C4-2B (cell line): ENCODE measurements around the gene PRKD1.

Source experiments
- ZFX ChIP-seq: fragments of 450-650 bp; IDR thresholded peaks from 2 replicates; pipeline ENCODE4 v1.6.1; 2017
- TF ChIP-seq, protein P1 (sequence below): fragments of 450-650 bp; conservative IDR thresholded peaks from 2 replicates; pipeline ENCODE4 v1.5.1; 2017; ENCODE audit warnings: mild to moderate bottlenecking

DNA sequence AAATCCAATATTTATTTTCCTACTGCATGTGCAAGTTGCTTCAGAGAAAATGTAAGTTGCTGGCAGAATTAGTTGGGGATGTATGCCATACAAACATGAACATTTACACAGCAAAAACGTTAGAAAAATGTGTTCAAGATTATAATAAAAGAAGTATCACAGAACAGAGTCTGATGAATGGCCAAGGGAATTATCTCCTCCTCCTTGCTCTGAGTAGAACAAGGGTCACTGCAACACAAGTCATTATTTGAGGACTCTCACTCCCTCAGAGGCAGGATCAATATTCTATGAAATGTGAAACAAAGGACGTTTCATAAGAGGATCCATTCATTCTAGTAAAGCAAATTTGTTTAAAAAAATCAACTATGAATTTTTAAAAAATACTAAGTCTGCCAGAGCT lies 177.8 kb downstream of the PRKD1 start:
- TF ChIP-seq, protein P1, sequence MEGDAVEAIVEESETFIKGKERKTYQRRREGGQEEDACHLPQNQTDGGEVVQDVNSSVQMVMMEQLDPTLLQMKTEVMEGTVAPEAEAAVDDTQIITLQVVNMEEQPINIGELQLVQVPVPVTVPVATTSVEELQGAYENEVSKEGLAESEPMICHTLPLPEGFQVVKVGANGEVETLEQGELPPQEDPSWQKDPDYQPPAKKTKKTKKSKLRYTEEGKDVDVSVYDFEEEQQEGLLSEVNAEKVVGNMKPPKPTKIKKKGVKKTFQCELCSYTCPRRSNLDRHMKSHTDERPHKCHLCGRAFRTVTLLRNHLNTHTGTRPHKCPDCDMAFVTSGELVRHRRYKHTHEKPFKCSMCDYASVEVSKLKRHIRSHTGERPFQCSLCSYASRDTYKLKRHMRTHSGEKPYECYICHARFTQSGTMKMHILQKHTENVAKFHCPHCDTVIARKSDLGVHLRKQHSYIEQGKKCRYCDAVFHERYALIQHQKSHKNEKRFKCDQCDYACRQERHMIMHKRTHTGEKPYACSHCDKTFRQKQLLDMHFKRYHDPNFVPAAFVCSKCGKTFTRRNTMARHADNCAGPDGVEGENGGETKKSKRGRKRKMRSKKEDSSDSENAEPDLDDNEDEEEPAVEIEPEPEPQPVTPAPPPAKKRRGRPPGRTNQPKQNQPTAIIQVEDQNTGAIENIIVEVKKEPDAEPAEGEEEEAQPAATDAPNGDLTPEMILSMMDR: no peak
- TF ChIP-seq ZFX: no peak
